ENCODE measurements around the gene SLC7A8.

SLC7A8 gene

DNA sequence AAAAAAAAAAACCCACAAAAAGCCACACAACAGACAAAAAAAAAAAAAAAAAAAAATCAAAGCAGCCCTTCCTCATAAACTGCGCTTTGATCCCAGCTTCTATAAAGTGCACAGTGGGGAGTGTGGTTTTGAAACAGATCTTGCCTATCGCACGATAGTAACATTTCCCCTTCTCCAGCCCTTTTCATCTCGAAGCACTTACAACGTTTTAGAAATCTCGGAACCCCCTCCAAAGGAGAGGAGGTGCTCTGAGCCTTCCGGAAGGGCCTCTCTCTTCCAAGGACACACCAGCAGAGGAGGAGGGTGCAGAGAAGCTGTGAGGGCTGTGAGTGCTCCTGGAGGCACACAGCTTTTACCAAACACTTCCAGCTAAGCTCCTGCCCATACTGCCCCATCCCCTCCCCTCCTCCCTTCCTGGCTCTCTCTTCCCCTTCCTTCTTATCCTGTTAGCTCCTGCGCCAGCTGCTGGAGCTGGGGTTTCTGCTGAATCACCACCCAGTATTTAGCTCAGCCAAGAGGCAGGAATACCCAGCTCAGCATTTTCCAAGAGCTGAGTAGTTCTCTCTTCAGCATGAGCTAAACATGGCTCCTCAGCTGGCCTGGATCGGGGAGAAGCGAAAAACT, 28.4 kb downstream of the SLC7A8 start:
- DNase-seq, result peak; percentile 94

DNA sequence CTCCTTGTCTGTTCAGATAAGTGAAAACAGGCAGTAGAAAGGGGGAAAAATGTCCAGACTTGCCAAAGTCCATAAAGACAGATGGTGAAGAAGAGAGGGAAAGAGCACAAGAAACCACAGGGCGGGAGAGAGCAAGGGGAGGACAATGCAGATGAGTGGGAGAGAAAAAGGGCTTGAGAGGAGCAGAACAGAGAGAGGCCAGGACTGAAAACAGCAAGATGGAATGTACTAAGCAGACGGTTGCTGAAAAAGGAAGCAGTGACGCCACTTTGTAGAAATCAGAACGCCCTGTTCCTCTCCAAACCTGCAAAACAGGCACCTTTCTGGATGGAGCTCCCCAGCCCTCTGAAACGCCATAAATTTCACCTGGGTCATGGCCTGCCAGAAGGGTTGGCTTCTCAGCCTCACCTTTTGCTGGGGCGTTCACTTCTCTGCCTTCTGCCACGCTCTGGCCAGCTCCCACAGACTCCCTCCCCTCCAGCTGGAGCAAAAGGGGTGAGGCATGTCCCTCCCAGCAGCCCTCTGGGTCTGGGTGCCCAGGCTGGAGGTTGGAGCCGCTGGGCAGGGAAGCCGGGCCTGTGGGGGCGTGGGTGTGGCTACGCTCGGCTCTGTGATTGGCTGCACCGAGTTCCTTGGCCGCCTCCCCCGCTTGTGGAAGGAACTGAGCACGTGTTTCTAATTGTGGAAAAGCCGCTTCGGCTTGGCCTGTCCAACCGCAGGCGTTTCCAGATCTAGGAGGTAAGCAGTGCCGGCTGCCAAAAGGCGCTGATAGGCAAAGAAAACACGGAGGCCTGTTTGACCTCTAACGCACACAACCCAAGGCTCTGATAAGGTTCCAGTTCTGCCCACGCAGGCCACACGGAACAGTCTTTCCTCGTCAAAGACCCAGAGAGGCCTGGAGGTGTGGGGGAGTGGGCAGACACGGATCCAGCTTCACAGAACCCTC, 29.3 kb downstream of the SLC7A8 start:
- peak; percentile 94 for DNase-seq

DNA sequence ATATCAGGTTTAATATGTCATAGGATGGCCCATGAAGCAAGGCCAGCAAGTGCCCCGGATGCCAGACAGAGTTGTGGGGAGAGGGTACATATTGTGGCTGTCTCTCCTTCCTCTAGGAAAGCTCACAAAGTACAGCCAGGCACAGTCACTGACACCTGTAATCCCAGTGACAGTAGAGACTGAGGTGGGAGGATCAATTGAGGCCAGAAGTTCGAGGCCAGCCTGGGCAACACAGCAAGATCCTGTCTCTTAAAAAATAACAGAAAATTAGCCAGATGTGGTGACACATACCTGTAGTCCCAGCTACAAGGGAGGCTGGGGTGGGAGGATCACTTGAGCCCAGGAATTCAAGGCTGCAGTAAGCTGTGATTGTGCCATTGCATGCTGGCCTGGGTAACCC, 32.1 kb downstream of the SLC7A8 start:
- no peak for DNase-seq

DNA sequence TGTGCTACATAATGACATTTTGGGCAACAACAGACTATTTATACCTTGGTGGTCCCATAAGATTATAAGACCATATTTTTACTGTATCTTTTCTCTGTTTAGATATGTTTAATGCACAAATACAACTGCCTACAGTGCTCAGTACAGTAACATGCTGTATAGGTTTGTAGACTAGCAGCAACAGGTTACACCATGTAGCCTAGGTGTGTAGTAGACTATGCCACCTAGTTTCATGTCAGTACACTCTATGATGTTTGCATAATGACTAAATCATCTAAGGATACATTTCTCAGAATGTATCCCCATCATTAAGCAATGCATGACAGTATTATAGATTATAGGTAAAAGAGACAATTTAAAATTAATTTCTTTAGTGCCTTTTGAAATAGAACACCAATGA, 33.7 kb downstream of the SLC7A8 start:
- DNase-seq, result no peak

DNA sequence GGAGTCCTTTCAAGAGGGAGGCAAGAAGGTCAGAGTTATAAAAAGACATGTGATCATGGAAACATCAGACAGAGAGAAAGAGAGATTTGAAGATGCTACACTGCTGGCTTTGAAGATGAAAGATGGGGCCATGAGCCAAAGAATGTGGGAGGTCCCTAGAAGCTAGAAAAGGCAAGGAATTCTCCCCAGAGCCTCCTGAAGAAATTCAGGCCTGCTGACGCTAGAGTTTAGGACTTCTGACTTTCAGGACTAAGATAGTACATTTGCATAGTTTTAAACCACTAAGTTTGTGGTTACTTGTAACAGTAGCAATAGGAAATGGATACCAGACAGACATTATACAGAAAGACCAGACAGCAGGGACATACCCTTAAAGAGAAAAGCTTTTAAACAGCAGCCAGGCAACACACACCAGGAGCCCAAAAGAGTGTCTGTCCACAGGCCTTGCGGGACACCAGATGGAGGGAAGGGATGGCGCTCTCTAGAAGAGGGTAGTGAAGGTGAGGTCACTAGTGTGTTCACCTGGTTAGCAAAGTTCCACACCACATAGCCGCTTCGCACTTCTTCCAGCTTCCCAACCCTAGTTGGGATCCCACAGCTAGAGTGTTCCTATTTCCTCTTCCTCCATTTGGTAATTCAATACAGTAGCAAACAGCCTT, 34.7 kb downstream of the SLC7A8 start:
- peak; percentile 62 for DNase-seq

DNA sequence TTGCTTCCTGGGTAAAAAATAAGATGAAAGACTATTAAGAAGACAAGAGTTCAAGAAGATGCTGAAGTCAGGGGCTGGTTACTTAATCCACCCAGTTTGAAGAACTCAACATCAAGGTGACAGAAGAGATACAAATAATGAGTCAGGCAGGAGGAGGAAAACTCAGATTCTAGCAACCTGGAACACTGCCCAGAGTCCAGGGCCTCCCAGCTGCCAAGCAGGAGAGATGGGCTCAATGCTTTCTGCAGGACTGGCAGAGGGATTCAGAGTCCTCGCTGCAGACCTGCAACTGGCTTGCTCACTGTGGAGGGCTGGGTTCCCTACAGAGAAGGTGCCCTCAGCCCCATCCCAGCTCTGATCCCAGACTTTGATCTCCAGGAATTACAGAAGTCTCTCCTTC, 35.8 kb downstream of the SLC7A8 start:
- peak; percentile 50 for DNase-seq

DNA sequence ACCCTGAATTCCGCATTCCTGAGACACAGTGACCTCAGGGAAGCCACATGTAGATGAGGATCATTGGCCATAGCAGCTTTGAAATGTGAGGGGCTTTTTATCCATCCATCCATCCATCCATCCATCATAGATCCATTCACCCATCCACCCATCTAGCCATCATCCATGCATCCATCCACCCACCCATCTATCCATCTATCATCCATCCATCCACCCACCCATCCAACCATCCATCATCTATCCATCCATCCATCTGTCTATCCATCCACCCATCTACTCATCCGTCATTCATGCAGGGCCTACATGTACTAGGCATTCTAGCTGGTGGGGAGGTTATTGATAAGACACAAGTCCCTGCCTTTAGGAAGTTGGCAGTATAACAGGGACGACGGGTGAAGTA, 36.5 kb downstream of the SLC7A8 start:
- DNase-seq, result no peak

DNA sequence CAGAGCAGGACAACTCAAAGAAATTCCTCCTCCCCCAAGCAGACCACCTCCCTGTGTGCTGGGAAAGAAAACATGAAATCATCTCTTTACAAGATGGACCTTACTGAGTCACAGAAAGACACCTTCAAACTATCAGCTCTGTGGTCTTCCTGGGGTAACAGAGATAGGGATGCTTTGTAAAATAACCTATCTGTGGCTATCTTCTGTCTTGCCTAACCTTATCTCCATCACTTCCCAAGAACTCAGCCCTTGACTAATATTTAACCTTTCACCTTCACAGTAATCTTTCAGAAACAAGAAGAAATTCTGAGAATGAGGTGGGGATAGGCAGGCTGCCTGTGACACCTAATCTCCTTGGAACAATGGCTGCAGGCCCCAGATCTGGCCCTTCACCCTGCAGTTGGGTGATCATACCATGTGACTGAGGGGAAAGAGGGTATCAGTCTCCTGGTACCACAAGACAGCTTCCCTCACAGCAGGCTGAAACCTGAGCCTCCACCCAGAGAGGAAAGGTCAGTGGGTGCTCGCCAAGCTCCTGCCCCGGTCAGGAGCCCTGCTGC, 37.0 kb downstream of the SLC7A8 start:
- DNase-seq, result no peak

DNA sequence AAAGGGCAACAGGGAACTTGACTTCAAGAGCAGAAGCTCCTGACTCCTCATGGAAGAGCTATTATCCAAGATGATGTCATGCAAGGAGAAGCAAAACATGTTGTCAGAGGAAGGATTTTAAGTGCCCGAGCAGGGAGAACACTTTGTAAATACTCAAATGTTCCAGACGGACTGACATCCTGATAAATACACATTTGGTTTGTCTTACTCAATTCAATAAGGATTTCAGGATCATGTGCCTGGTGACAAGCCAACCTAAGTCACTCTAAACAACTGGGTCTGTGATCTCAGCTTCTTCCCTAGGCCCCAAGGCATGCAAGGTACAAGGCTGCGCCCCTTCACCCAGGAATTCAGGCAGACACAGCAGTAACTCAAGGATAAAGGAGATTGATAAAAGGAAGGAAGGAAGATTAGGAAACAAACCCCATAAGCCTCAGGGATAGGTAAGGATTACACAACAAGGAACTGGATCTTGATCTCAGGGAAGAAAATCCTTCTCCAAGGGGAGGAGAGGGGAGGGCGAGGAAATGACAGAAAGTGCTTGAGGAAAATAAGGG, 37.6 kb downstream of the SLC7A8 start:
- DNase-seq, result no peak

DNA sequence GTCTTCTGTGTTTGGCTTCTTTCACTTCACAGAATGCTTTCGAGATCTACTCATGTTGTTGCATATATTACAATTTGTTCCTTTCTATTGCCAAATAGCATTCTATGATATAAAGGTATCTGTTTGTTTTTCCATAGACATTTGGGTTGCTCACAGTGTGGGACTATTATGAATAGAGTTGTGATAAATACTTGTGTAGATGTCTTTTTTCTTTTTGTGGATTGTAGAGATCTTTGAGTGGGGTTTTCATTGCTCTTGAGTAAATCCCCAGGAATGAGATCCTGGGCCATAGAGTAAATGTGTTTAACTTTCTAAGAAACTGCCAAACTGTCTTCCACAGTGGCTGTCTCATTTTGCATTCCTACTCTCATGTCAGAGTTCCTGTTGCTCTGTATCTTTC, 39.5 kb downstream of the SLC7A8 start:
- DNase-seq, result peak; percentile 12

DNA sequence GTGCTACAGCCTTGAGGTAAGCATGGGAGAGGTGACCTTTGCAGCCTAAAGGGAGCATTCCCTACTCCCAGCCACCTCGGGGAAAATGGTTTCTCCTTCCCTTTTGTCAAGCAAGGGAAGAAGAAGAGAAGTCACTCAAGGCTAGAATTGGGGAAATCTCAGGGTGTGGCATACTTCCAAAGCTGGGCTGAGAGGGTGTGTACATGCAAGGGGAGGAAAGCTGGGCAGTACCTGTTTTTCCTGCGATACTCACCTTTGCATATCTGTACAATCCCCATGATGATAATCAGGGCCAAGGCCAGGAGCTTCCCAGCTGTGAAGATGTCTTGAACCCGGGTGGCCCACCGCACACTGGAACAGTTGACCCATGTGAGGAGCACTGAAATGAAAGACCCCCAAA, 40.6 kb downstream of the SLC7A8 start:
- no peak for DNase-seq

DNA sequence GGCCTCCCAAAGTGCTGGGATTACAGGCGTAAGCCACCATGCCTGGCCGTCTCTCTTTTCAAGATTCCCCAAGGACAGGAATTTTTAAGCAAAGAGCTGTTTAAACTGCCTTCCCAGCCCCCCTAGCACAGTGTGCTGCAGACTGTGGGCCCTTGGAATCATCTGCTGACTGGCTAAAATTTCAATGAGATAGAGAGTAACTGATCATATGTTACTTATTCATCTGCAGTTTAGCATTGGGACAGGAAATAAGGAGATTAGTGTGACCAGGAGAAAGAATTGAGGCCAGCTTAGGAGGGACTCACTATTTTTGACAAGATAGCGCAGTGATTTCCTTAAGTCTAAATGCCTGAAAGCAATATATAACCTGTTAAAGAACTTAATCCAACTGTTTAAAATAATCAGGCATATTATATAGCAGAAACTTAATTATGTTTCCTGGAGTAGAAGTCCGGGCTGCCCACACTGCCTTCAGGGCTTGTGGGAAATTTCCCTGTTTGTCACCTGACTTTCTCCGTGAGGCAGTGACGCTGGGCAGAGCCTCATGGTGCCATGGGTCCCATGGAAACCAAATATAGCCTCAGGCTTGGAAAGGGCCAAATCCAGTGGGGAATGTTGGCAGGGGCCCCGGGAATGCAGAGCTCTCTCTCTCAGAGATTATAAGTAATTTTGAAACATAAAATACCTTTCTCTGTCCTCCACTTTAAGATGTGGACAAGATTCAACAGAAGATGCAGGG, 41.6 kb downstream of the SLC7A8 start:
- peak; percentile 27 for DNase-seq

DNA sequence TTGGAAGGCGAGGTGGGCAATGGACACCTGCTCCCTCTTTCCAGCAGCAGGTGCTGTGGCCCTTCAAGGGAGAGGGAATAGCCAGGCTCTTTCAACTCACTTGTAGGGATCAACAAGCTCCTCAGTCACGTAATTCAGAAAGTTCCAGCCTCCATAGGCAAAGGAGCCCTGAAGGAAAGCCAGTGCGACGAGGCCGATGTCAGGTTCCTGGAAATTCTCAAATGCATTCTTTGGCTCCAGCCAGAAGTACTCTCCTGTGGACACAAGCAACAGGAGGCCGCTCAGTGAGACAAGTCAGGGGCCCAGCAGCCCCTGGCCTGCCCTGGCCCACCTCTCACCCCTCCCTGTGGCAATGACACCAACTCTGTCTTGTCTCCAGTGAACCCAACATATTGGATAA, 43.1 kb downstream of the SLC7A8 start:
- DNase-seq, result no peak

DNA sequence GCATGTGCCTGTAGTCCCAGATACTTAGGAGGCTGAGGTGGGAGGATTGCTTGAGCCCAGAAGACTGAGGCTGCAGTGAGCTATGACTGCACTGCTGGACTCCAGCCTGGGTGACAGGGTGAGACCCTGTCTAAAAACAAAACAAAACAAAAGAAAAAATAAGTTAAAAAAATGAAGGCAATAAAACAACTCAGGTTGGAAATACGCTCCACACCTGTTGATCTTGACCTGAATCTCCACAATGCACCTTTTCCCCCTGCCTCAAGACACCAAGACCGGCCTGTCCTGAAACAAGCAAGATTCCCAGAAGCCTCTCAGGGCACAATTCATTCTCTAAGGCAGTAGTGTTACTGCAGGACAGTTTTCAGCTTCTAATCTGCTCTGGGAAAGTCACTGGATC, 43.6 kb downstream of the SLC7A8 start:
- no peak for DNase-seq

DNA sequence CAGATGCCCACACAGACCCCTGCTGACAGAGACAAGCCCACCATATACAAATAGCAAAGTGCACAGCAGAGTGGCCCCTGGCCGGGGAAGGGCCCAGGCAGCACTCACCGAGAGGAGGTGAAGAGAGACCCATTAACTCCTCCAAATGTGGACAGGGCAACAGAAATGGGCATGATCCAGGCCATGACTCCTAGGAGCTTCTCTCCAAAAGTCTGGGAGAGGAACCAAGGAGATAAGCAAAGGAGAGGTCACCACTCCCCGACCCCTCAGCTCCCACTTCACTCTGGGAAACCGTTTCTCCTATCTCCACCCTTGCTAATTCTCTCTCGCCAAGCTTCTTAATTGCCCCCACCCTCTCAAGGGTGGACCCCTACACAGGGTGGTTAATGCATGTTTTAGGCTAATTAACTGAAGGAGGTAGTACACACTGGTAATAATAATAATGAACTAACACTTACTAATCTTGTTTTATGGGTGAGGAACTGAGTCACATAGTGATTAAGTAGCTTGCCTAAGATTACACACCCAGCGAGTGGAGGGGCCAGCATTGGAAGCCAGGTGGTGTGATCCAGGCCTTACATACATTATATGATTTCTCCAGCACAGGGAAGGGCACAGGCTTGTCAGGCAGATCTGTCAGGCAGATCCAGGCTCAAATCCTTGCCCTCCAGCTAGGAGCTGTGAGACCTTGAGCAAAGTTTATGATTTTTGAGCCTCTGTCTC, 45.5 kb downstream of the SLC7A8 start:
- no peak for DNase-seq

DNA sequence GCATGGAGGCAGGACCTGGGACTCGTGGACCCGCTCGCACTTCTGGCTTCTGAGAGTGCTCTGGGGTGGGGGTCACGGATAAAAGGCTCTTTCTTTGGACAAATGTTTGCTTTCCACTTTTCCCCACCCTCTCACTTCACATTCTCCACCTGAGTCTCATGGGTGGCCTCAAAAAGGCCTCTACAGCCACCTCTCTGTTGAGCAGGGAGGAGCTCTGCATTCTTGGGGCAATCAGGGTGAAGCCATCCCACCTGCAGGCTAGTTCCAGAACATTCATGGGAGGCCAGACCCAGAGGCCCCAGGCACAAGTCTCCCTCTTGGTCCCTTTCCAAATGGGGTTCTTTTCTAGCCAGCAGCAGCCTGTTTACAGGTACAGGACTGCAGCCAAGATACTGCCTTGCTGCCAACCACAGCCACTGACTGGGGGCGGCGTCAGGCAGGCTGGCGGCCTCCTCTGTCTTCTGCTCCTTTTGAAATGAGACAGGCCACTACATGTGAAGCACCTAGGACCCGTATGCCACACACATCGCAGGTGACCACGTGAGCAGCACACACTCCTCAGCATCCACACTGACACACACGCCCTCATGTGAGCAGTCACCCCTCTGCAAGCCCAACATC, 46.2 kb downstream of the SLC7A8 start:
- DNase-seq, result no peak

DNA sequence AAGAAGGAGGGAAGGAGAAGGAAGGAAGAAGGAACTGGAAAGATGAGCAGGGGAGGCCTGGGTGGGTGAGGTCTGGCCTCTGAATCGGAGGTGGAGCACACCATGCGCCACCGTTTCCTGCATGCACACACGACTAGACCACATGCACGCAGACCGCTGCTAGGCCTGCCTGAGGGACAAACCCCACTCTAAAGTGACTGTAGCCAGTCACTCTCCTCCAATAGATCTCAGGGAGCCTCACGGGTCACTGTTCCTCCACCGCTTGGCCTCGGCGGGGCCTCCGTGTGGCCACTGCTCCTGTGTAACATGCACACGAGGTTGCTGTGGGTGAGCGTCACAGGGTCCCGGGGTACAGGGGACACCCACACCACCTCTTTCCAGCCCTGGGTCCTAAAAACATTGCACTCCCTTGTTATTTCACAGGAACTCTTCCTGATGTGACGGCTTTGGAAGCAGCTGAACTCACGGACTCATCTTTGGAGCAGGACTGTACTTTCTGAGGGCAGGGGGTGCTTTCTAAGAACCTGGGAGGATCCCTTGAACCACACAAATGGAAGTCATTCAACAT, 46.8 kb downstream of the SLC7A8 start:
- DNase-seq, result no peak

DNA sequence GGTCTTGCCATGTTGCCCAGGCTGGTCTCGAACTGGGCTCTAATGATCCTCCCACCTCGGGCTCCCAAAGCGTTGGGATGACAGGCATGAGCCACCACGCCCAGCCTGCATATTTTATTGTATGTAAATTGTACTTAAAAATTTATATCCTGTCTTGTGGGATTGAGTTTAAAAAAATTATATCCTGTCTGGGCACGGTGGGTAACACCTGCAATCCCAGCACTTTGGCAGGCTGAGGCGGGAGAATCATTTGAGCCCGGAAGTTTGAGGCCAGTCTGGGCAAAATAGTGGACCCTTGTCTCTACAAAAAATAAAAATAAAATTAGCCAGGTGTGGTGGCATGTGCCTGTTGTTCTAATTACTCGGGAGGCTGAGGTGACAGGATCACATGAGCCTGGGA, 50.5 kb downstream of the SLC7A8 start:
- no peak for DNase-seq

DNA sequence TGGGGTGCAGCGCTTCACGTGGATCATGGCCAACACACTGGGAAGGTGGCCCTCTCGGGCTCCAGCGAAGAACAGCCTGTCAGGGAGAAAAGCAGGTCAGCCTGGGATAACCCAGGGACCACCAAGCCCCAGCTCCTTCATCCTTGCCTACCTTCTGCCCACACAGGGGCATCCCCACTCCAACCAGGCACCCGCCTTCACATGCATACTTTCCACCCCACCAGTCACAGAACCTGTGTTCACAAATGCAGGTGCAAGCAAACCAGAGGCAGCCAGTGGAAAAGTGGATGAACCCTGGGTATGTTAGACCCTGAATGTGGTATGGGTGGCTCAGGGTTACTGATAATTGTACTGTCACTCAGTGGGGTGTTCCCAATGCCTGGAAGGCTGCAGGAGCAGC, 52.0 kb downstream of the SLC7A8 start:
- no peak for DNase-seq

DNA sequence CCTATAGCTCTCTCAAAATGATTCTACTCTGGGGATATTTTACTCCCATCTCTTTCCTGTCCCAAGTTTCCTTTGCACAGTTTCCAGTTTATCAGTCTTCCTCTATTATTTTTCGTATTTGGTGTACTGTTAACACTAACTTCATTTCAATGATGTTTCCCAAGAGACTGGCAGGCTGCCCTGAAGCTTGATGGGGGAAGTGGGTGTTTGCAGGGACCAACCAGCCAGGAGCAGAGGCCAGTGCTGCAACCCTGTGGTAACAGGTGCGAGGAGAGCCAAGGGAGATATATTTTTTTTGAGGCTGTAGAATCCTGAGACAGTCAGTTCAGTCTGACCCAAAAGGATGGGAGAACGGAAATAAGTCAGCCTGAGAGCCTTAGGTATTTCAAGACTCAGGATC, 52.6 kb downstream of the SLC7A8 start:
- DNase-seq, result no peak
